Naive thymus-derived CD4-positive, alpha-beta T cell (primary cell): ENCODE measurements around the gene TBX15. TPM values are rescaled to one million over a fixed set of nuclear protein-coding genes. Genes with fewer than 3 reads are reported as not detected.

Experiments
- ATAC-seq: fragments of 150-1000 bp; cut with Tn5 transposase; 2 replicates; pipeline ENCODE4 v1.10.0; 2021; ENCODE audit warnings: mild to moderate bottlenecking, moderate library complexity
- CTCF ChIA-PET: fragments of 350-600 bp; sonication (Branson Sonifier 250); formaldehyde crosslinking; loops from one replicate; lab custom pipeline; 2021; ENCODE audit warnings: antibody characterized with exemption; lab: Charles Lee
- POLR2A ChIA-PET: fragments of 350-600 bp; sonication (Branson Sonifier 250); formaldehyde crosslinking; loops from one replicate; lab custom pipeline; 2021; ENCODE audit warnings: antibody characterized with exemption, inconsistent platforms; lab: Charles Lee
- DNase-seq, 9 donors: peaks; one replicate each; pipeline versions ENCODE4 v3.0.0 to v3.0.0-alpha.2; 2020 to 2022; ENCODE audit warnings: mixed read lengths in 1 of 9
- H3K27ac ChIP-seq: one replicate; pipeline ENCODE4 v1.7.0; 2013; ENCODE audit warnings: mild to moderate bottlenecking, low read depth, low read length, moderate library complexity
- H3K27me3 ChIP-seq, 2 donors: one replicate each; pipeline ENCODE4 v1.7.0; 2013; ENCODE audit warnings: low read length in 2 of 2, mild to moderate bottlenecking in 2 of 2, moderate library complexity in 2 of 2; ENCODE audit not compliant: control insufficient read depth in 2 of 2, insufficient read depth in 2 of 2
- H3K36me3 ChIP-seq, 3 experiments: 1 replicate in 2 of 3; 2 replicates in 1 of 3; pipeline ENCODE4 v1.7.0; 2013; ENCODE audit warnings: low read length in 3 of 3, mild to moderate bottlenecking in 3 of 3, moderate library complexity in 1 of 3; ENCODE audit not compliant: insufficient read depth in 3 of 3, control insufficient read depth in 2 of 3
- H3K4me1 ChIP-seq, 2 donors: one replicate each; pipeline ENCODE4 v1.7.0; 2013; ENCODE audit warnings: low read length in 2 of 2, mild to moderate bottlenecking in 2 of 2, moderate library complexity in 1 of 2; ENCODE audit not compliant: control insufficient read depth in 2 of 2, insufficient read depth in 2 of 2
- H3K4me3 ChIP-seq: 2 replicates; pipeline ENCODE4 v1.7.0; 2013; ENCODE audit warnings: mild to moderate bottlenecking, low read length
- H3K9me3 ChIP-seq, 3 experiments: 1 replicate in 2 of 3; 2 replicates in 1 of 3; pipeline ENCODE4 v1.7.0; 2013; ENCODE audit warnings: low read length in 3 of 3; ENCODE audit not compliant: control insufficient read depth in 2 of 3
- H3K27ac Mint-ChIP-seq, 9 donors: one replicate each; pipeline ENCODE4 v1.8.0; 2020 to 2022; ENCODE audit warnings: mixed read lengths in 9 of 9, mild to moderate bottlenecking in 8 of 9, moderate library complexity in 5 of 9, inconsistent platforms in 2 of 9
- H3K27me3 Mint-ChIP-seq, 5 donors: one replicate each; pipeline ENCODE4 v1.8.0; 2021 to 2022; ENCODE audit warnings: mixed read lengths in 5 of 5, mild to moderate bottlenecking in 1 of 5
- H3K36me3 Mint-ChIP-seq, 5 donors: one replicate each; pipeline ENCODE4 v1.8.0; 2020 to 2022; ENCODE audit warnings: mixed read lengths in 5 of 5, mild to moderate bottlenecking in 3 of 5, inconsistent platforms in 1 of 5
- H3K4me1 Mint-ChIP-seq, 7 donors: one replicate each; pipeline ENCODE4 v1.8.0; 2020 to 2022; ENCODE audit warnings: mixed read lengths in 7 of 7, mild to moderate bottlenecking in 3 of 7, inconsistent platforms in 1 of 7
- H3K4me3 Mint-ChIP-seq, 10 donors: one replicate each; pipeline ENCODE4 v1.8.0; 2020 to 2022; ENCODE audit warnings: mild to moderate bottlenecking in 10 of 10, mixed read lengths in 10 of 10, moderate library complexity in 6 of 10, inconsistent platforms in 2 of 10
- H3K9me3 Mint-ChIP-seq, 11 donors: one replicate each; pipeline ENCODE4 v1.8.0; 2020 to 2022; ENCODE audit warnings: mixed read lengths in 11 of 11, mild to moderate bottlenecking in 4 of 11, inconsistent platforms in 1 of 11, moderate library complexity in 1 of 11
- intact Hi-C, 2 donors: fragments of 100-400 bp; cut with micrococcal nuclease; formaldehyde crosslinking; loops; one replicate each; pipeline ENCODE4 v1.15.1; 2023
- polyA plus RNA-seq, 2 donors: library from polyadenylated mRNA; unstranded; fragments of 300-500 nt; fragmentation: Illumina TruSeq; gene quantifications; one replicate each; pipeline ENCODE4 v1.2.3, GENCODE V29; 2021
- total RNA-seq, 6 experiments: library from RNA in 5 of 6; stranded (reverse) in 5 of 6; gene quantifications; 1 replicate in 5 of 6; 2 replicates in 1 of 6; pipeline ENCODE4 v1.2.3 and lab custom pipeline; 2021 to 2026

Gene TBX15
- total and polyA plus RNA-seq, 7 experiments from 2014 or later: not detected

GRCh38 chr1:118982821-118983557 lies 5.2 kb downstream of the TBX15 start:
- CTCF ChIA-PET: no interaction called here

GRCh38 chr1:118982266-118982665 lies 5.9 kb downstream of the TBX15 start:
- Mint-ChIP-seq H3K4me3 (no peak overlapping the region), H3K36me3 (peaks cover 0 to 18% (median 3%) of the 10 kb centered on the region in 5 donors), H3K27me3 (peaks cover 92 to 96% (median 92%) of the 10 kb centered on the region in 5 donors), H3K9me3 (peaks cover 0 to 62% (median 14%) of the 10 kb centered on the region in 11 donors), H3K4me1 (peaks cover 11 to 52% (median 35%) of the 10 kb centered on the region in 7 donors), H3K27ac (no peak overlapping the region)
- Histone ChIP-seq H3K36me3 (no peaks in the 10 kb centered on the region), H3K27me3 (peaks cover 4 to 29% of the 10 kb centered on the region in 2 donors), H3K27ac (no peak overlapping the region), H3K9me3 (no peaks in the 10 kb centered on the region), H3K4me3 (no peak overlapping the region), H3K4me1 (no peaks in the 10 kb centered on the region)
- no peak for DNase-seq
- no peak for ATAC-seq
- intact Hi-C loops: loop anchor here in 1 of 2 donors (2.0 kb wide), 1 partner anchor 27 kb away; no protein-coding TSS in a partner anchor
- CTCF ChIA-PET: no interaction called here
- POLR2A ChIA-PET: no interaction called here

More at GRCh38 chr1:118982821-118983557, 5.2 kb downstream of the TBX15 start:
- no peak for ATAC-seq
- Histone ChIP-seq H3K27ac (no peak overlapping the region), H3K27me3 (peaks cover 4 to 29% of the 10 kb centered on the region in 2 donors), H3K4me1 (no peaks in the 10 kb centered on the region), H3K4me3 (no peak overlapping the region), H3K9me3 (no peaks in the 10 kb centered on the region), H3K36me3 (no peaks in the 10 kb centered on the region)
- POLR2A ChIA-PET: no interaction called here
- Mint-ChIP-seq H3K9me3 (peaks cover 0 to 58% (median 14%) of the 10 kb centered on the region in 11 donors), H3K36me3 (peaks cover 0 to 18% (median 3%) of the 10 kb centered on the region in 5 donors), H3K27me3 (peaks cover 85 to 96% (median 89%) of the 10 kb centered on the region in 5 donors), H3K27ac (peak overlapping the region in 1 of 9 donors; percentile 69), H3K4me1 (peaks cover 11 to 52% (median 36%) of the 10 kb centered on the region in 7 donors), H3K4me3 (peak overlapping the region in 2 of 10 donors; percentile 21 to 82)
- DNase-seq: no peak
- intact Hi-C loops: loop anchor here in 1 of 2 donors (2.0 kb wide), 1 partner anchor 26 kb away; no protein-coding TSS in a partner anchor

GRCh38 chr1:118981436-118981835 lies 6.7 kb downstream of the TBX15 start:
- Mint-ChIP-seq H3K27me3 (peaks cover 87 to 93% (median 91%) of the 10 kb centered on the region in 5 donors), H3K4me3 (no peak overlapping the region), H3K27ac (no peak overlapping the region), H3K4me1 (peaks cover 8 to 43% (median 27%) of the 10 kb centered on the region in 7 donors), H3K9me3 (peaks cover 0 to 58% (median 14%) of the 10 kb centered on the region in 11 donors), H3K36me3 (peaks cover 0 to 12% (median 3%) of the 10 kb centered on the region in 5 donors)
- H3K4me3 ChIP-seq: no peak overlapping the region
- no peak overlapping the region for H3K27ac ChIP-seq
- H3K4me1 ChIP-seq: no peaks in the 10 kb centered on the region
- DNase-seq (no peak), ATAC-seq (no peak)
- intact Hi-C loops: no loop called here
- POLR2A ChIA-PET: no interaction called here
- H3K9me3 ChIP-seq: no peaks in the 10 kb centered on the region
- peaks cover 4 to 29% of the 10 kb centered on the region in 2 donors for H3K27me3 ChIP-seq
- no peaks in the 10 kb centered on the region for H3K36me3 ChIP-seq
- CTCF ChIA-PET: no interaction called here

- Histone ChIP-seq H3K27ac (no peak overlapping the region), H3K4me1 (no peaks in the 10 kb centered on the region), H3K27me3 (peaks cover 0 to 26% of the 10 kb centered on the region in 2 donors), H3K9me3 (no peaks in the 10 kb centered on the region), H3K36me3 (no peaks in the 10 kb centered on the region), H3K4me3 (no peak overlapping the region)
- H3K27ac Mint-ChIP-seq: peak overlapping the region in 1 of 9 donors; percentile 23
- H3K9me3 Mint-ChIP-seq: peaks cover 0 to 52% (median 14%) of the 10 kb centered on the region in 11 donors
- peak overlapping the region in 3 of 10 donors; percentile 25 to 50 (median 27) for H3K4me3 Mint-ChIP-seq
- POLR2A ChIA-PET: no interaction called here
- no peak for DNase-seq
- H3K36me3 Mint-ChIP-seq: peaks cover 0 to 12% (median 3%) of the 10 kb centered on the region in 5 donors
- H3K4me1 Mint-ChIP-seq: peaks cover 4 to 29% (median 14%) of the 10 kb centered on the region in 7 donors
- CTCF ChIA-PET: no interaction called here
- no peak for ATAC-seq
- intact Hi-C loops: no loop called here
- H3K27me3 Mint-ChIP-seq: peaks cover 78 to 93% (median 88%) of the 10 kb centered on the region in 5 donors
These were observed 8.2 kb downstream of the TBX15 start for GRCh38 chr1:118979754-118980575.

GRCh38 chr1:118978914-118979701 lies 9.0 kb downstream of the TBX15 start:
- H3K4me3 ChIP-seq: no peak overlapping the region
- no peaks in the 10 kb centered on the region for H3K36me3 ChIP-seq
- Mint-ChIP-seq H3K9me3 (peaks cover 0 to 48% (median 11%) of the 10 kb centered on the region in 11 donors), H3K36me3 (peaks cover 0 to 12% (median 3%) of the 10 kb centered on the region in 5 donors), H3K4me3 (peak overlapping the region in 5 of 10 donors; percentile 24 to 50 (median 27)), H3K27me3 (peaks cover 70 to 88% (median 83%) of the 10 kb centered on the region in 5 donors), H3K4me1 (peaks cover 0 to 23% (median 10%) of the 10 kb centered on the region in 7 donors), H3K27ac (no peak overlapping the region)
- intact Hi-C loops: no loop called here
- no peak for DNase-seq
- CTCF ChIA-PET: no interaction called here
- POLR2A ChIA-PET: no interaction called here
- no peaks in the 10 kb centered on the region for H3K4me1 ChIP-seq
- no peaks in the 10 kb centered on the region for H3K9me3 ChIP-seq
- no peak for ATAC-seq
- no peak overlapping the region for H3K27ac ChIP-seq
- H3K27me3 ChIP-seq: peaks cover 0 to 18% of the 10 kb centered on the region in 2 donors

GRCh38 chr1:118977600-118977999 lies 10.5 kb downstream of the TBX15 start:
- Mint-ChIP-seq H3K4me3 (no peak overlapping the region), H3K36me3 (peaks cover 0 to 6% (median under 1%) of the 10 kb centered on the region in 5 donors), H3K9me3 (peaks cover 0 to 37% (median 7%) of the 10 kb centered on the region in 11 donors), H3K27ac (no peak overlapping the region), H3K4me1 (peaks cover 0 to 15% (median 4%) of the 10 kb centered on the region in 7 donors), H3K27me3 (peaks cover 54 to 85% (median 78%) of the 10 kb centered on the region in 5 donors)
- Histone ChIP-seq H3K9me3 (no peaks in the 10 kb centered on the region), H3K27me3 (peaks cover 0 to 12% of the 10 kb centered on the region in 2 donors), H3K4me3 (no peak overlapping the region), H3K27ac (no peak overlapping the region), H3K36me3 (no peaks in the 10 kb centered on the region), H3K4me1 (no peaks in the 10 kb centered on the region)
- ATAC-seq: no peak
- CTCF ChIA-PET: no interaction called here
- POLR2A ChIA-PET: no interaction called here
- intact Hi-C loops: no loop called here
- no peak for DNase-seq
